Activated T-helper 1 cell treated with anti-CD3 and anti-CD28 coated beads, Interleukin-2, amount 50 U/mL, for 16 hours (primary cell): Measurements from ENCODE around the gene CRACR2A.

Experiments
- DNase-seq, 2 donors: peaks; one replicate each; pipeline ENCODE4 v3.0.0-alpha.2; 2020; ENCODE audit warnings: low read depth in 1 of 2, low spot score in 1 of 2

Gene CRACR2A

GRCh38 chr12:3725388-3726115 is 27.4 kb downstream of the CRACR2A start:
- no peak for DNase-seq

GRCh38 chr12:3723916-3724805 is 28.7 kb downstream of the CRACR2A start:
- DNase-seq = no peak

GRCh38 chr12:3722368-3722767 is 30.5 kb downstream of the CRACR2A start:
- no peak for DNase-seq

- DNase-seq = no peak
Measured at GRCh38 chr12:3720772-3721171, 32.1 kb downstream of the CRACR2A start.

GRCh38 chr12:3718100-3718499 is 34.8 kb downstream of the CRACR2A start:
- no peak for DNase-seq

GRCh38 chr12:3717283-3717898 is 35.5 kb downstream of the CRACR2A start:
- no peak for DNase-seq

- no peak for DNase-seq
Measured at GRCh38 chr12:3715999-3716398, 36.9 kb downstream of the CRACR2A start.

GRCh38 chr12:3713947-3714346 is 39.0 kb downstream of the CRACR2A start:
- no peak for DNase-seq

- DNase-seq = no peak
Measured at GRCh38 chr12:3713483-3713882, 39.4 kb downstream of the CRACR2A start.

GRCh38 chr12:3712209-3712992 is 40.5 kb downstream of the CRACR2A start:
- DNase-seq = no peak

GRCh38 chr12:3705354-3705675 is 47.6 kb downstream of the CRACR2A start:
- DNase-seq = no peak

- no peak for DNase-seq
Measured at GRCh38 chr12:3704512-3705353, 48.2 kb downstream of the CRACR2A start.

GRCh38 chr12:3700861-3701260 is 52.0 kb downstream of the CRACR2A start:
- no peak for DNase-seq

GRCh38 chr12:3698218-3698974 is 54.5 kb downstream of the CRACR2A start:
- no peak for DNase-seq

GRCh38 chr12:3697311-3697870 is 55.5 kb downstream of the CRACR2A start:
- DNase-seq = no peak

GRCh38 chr12:3694673-3695072 is 58.2 kb downstream of the CRACR2A start:
- no peak for DNase-seq

GRCh38 chr12:3692616-3693365 is 60.1 kb downstream of the CRACR2A start:
- no peak for DNase-seq

- DNase-seq = no peak
Measured at GRCh38 chr12:3686463-3686862, 66.4 kb downstream of the CRACR2A start.

GRCh38 chr12:3685830-3686229 is 67.1 kb downstream of the CRACR2A start:
- no peak for DNase-seq
